ENCODE measurements around the gene AOX1. TPM values are rescaled to one million over a fixed set of nuclear protein-coding genes. Genes with fewer than 3 reads are reported as not detected.

The AOX1 gene
- total RNA-seq, 1 experiment from 2014 or later, result 3.5 TPM

- H3K79me2 ChIP-seq (ENCODE audit: insufficient read depth, low read length), result no peaks in the 10 kb centered on the region
- H4K20me1 ChIP-seq (ENCODE audit: control insufficient read depth, insufficient read depth, insufficient read length), result no peaks in the 10 kb centered on the region
- Mint-ChIP-seq H3K27me3 (ENCODE audit: low read depth) (no peaks in the 10 kb centered on the region), H3K9me3 (peaks cover 19 to 24% of the 10 kb centered on the region in 2 experiments), H3K36me3 (ENCODE audit: insufficient read depth in 1 of 3, low read depth in 3 of 3) (peaks cover 11 to 47% (median 33%) of the 10 kb centered on the region in 3 experiments), H3K4me1 (no peaks in the 10 kb centered on the region), H3K4me3 (no peak overlapping the region), H3K27ac (no peak overlapping the region)
- no peak overlapping the region for H3K14ac ChIP-seq (ENCODE audit: insufficient read depth, low read length)
- no peak overlapping the region for H2BK15ac ChIP-seq (ENCODE audit: low read depth, low read length)
- H3K27me3 ChIP-seq (ENCODE audit: insufficient read depth, low read length), result no peaks in the 10 kb centered on the region
- no peak overlapping the region for H3K23ac ChIP-seq (ENCODE audit: insufficient read length, low read depth, low read length)
- H2AK5ac ChIP-seq (ENCODE audit: insufficient read length, low read length), result no peak overlapping the region
- no peak overlapping the region for H2AFZ ChIP-seq (ENCODE audit: low read length)
- no peak overlapping the region for H3K4ac ChIP-seq (ENCODE audit: low read depth, low read length)
- H2BK5ac ChIP-seq (ENCODE audit: insufficient read length, low read length), result no peak overlapping the region
- no peak overlapping the region for H2BK120ac ChIP-seq (ENCODE audit: low read depth, low read length, poor library complexity, severe bottlenecking)
- no peak overlapping the region for H4K8ac ChIP-seq (replicated peaks; ENCODE audit: insufficient read length, low read depth, low read length)
- H3K23me2 ChIP-seq (ENCODE audit: insufficient read length, low read depth, low read length, poor library complexity, severe bottlenecking), result no peaks in the 10 kb centered on the region
- no peak overlapping the region for H3K9ac ChIP-seq (ENCODE audit: extremely low read depth, insufficient read length, low read length)
- H4K5ac ChIP-seq (ENCODE audit: insufficient read length, low read depth, low read length), result no peak overlapping the region
- DNase-seq, result no peak
- no peak overlapping the region for H2BK12ac ChIP-seq (ENCODE audit: insufficient read length, low read depth, low read length)
- H3K4me2 ChIP-seq (ENCODE audit: insufficient read depth, insufficient read length, low read length), result no peak overlapping the region
- no peak overlapping the region for H2BK20ac ChIP-seq (ENCODE audit: low read depth, low read length, poor library complexity, severe bottlenecking)
- no peak overlapping the region for H3K18ac ChIP-seq (ENCODE audit: insufficient read length, low read depth, low read length)
- H3K79me1 ChIP-seq (ENCODE audit: insufficient read depth, low read depth, low read length, poor library complexity, severe bottlenecking), result no peaks in the 10 kb centered on the region
- H3K56ac ChIP-seq (ENCODE audit: insufficient read length, low read depth, low read length), result no peak overlapping the region
- H4K91ac ChIP-seq (ENCODE audit: insufficient read length, low read depth, low read length), result no peak overlapping the region
- H3K9me3 ChIP-seq (ENCODE audit: control insufficient read depth, low read depth, low read length), result no peaks in the 10 kb centered on the region
- no peak overlapping the region for H3K27ac ChIP-seq (ENCODE audit: insufficient read length, low read depth, low read length)
- no peaks in the 10 kb centered on the region for H3K4me1 ChIP-seq (ENCODE audit: insufficient read depth, low read length)
- TF ChIP-seq, protein P1, sequence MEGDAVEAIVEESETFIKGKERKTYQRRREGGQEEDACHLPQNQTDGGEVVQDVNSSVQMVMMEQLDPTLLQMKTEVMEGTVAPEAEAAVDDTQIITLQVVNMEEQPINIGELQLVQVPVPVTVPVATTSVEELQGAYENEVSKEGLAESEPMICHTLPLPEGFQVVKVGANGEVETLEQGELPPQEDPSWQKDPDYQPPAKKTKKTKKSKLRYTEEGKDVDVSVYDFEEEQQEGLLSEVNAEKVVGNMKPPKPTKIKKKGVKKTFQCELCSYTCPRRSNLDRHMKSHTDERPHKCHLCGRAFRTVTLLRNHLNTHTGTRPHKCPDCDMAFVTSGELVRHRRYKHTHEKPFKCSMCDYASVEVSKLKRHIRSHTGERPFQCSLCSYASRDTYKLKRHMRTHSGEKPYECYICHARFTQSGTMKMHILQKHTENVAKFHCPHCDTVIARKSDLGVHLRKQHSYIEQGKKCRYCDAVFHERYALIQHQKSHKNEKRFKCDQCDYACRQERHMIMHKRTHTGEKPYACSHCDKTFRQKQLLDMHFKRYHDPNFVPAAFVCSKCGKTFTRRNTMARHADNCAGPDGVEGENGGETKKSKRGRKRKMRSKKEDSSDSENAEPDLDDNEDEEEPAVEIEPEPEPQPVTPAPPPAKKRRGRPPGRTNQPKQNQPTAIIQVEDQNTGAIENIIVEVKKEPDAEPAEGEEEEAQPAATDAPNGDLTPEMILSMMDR (conservative IDR thresholded peaks at IDR 0.05), result no peak
- no peak overlapping the region for H3T11ph ChIP-seq (ENCODE audit: low read length)
- no CpG with 5 or more reads among the region's 3 CpGs for WGBS (ENCODE audit: extremely low coverage, insufficient read length, low lambda C conversion rate)
These were observed 17.9 kb upstream of the AOX1 start for GRCh38 chr2:200567932-200568331.

Measured in H9 (cell line).